HG02870 (cell line): ENCODE results near the gene SPATS2.

ENCODE experiments used
- ATAC-seq: cut with Tn5 transposase; IDR thresholded peaks from one replicate; pipeline ENCODE4 v1.9.1; 2021; ENCODE audit warnings: mild to moderate bottlenecking, moderate library complexity; ENCODE audit not compliant: unreplicated experiment

SPATS2 gene

DNA sequence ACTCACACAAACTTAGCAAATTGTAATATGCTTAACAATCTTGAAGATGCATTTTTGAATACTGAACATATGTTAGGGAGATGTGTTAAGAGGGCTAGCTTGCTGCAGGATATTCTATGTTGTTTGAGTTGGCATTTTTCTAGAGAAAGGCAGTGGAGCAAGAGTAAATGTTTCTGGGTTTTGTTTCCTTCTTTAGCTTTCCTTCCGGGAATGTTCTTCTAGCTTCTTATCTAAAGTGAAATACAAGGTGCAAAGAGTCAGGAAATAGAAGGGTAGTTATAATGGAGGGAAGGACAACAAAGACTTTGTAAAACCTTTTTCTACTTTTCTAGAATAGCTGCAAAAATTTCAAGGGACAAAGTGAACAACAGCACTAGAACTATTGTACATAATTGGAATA is 94.0 kb downstream of the SPATS2 start:
- ATAC-seq: no peak

DNA sequence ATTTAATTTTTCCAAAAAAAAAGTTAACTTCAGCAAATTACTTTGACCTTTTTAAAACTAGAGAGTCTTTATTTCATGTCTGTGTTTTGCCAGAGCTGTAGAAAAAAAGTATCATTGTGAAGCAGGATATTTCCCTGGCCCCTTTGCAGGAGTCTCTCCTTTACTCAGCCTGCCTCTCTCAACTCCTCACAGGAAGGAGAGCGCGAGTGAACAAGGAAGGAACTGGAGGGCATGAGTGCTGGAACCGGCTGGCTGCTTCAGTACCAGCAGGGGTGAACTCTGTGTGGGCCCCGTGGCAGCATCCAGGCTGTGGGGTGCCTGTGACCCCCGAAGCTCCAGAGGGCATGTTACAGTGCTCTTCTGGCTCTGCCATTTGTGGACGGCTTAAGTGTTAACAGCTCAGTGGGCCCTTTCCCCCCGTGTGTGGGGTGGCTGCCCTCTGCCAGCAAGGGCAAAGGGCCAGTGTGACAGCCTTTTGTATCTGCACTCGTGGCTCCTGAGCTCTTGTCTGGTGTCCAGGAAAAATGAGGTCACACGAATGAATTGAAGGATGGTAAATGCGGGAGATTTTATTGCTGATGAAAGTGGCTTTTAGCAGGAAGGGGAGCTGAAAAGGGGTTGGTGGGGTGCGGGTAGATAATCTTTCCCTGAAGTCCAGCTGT is 95.0 kb downstream of the SPATS2 start:
- no peak for ATAC-seq

DNA sequence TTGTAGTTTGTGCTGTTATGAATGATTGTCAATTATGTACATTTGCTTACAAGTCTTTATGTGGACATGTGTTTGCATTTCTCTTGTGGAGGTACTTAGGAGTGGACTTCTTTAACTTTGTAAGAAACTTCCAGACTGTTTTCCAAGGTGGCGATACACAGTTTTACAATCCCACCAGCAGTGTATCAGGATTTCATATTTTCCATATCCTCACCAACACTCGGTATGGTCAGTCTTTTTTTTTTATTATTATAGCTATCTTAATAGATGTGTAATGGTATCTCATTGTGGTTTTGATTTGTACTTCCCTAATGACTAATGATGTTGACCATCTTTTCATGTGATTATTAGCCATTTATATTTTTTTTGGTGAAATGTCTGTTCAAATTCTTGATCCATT is 97.9 kb downstream of the SPATS2 start:
- ATAC-seq: no peak

DNA sequence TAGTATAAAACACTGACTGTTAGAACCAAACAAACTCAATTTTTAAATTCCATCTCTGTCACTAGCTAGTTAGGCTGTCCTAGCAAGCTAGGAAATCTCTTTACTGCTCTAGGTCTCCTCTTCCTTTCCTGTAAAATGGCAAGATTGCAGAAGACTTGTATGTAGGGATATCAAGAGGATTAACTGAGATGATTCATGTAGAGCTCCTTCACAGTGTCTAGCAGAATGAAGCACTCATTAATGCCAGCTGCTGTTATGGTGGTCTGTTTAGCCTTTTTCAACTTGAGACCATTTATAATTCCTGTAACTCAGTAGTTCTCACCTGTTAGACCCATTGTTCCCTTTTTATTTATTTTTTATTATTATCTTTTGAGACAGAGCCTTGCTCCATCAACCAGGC is 103.7 kb downstream of the SPATS2 start:
- ATAC-seq: no peak

DNA sequence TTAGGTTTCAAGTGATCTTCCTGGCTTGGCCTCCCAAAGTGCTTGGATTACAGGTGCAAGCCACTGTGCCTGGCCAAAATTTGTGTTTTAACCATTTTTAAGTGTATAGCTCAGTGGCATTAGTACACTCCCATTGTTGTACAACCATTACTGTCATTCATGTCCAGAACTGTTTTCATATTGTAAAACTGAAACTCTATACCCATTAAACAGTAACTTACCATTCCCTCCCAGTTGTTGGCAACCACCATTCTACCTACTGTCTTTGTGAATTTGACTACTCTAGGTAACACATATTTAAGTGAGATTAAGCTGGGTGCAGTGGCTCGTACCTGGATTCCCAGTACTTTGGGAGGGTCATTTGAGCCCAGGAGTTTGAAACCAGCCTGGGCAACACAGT is 104.3 kb downstream of the SPATS2 start:
- no peak for ATAC-seq

DNA sequence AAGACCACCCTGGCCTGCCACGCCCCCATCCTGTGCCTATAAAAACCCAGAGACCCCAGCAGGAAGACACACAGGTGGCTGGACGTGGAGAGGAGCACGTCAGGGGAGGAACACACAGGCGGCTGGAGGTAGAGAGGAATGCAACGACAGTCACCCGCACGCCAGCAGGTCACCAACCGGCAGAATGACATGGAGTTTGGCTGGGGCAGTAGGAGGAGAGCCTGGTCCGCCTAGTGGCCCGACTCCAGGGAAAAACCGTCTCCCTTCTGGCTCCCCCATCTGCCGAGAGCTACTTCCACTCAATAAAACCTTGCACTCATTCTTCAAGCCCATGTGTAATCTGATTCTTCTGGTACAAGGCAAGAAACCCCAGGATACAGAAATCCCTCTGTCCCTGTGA is 108.8 kb downstream of the SPATS2 start:
- no peak for ATAC-seq

DNA sequence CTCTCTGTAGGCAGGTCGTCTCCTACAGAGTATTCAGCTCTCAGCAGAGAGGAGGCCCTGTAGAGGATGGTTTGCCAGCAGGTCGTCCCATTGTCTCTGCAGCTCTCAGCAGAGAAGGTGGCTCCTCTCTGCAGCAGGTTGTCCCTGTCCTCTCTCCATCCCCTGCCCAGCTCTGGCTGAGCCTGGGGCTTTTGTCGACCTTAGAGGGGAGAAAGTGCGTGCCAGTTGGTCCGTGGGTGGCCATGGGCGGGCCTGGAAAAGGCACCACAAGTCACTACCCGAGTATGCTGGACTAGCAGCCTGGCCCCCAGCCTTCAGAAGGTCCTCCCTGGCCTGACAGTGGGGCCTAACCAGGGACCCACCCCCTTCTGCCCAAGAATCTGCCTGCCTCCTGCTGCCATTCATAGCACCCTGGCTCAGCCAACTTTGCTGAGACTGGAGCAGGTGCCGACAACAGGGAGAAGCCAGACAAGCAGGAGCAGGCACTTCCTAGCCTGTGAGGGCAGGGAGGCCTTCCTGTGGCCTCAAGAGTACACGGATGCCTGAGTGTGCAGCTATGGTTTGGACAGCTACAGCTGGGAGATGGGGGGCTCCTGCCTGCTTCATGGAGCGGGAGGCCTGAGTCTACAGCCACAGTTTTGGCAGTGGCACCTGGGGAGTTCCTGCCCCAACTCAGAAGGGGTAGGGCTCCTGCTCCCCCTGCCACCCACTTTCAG is 111.8 kb downstream of the SPATS2 start:
- ATAC-seq: no peak

DNA sequence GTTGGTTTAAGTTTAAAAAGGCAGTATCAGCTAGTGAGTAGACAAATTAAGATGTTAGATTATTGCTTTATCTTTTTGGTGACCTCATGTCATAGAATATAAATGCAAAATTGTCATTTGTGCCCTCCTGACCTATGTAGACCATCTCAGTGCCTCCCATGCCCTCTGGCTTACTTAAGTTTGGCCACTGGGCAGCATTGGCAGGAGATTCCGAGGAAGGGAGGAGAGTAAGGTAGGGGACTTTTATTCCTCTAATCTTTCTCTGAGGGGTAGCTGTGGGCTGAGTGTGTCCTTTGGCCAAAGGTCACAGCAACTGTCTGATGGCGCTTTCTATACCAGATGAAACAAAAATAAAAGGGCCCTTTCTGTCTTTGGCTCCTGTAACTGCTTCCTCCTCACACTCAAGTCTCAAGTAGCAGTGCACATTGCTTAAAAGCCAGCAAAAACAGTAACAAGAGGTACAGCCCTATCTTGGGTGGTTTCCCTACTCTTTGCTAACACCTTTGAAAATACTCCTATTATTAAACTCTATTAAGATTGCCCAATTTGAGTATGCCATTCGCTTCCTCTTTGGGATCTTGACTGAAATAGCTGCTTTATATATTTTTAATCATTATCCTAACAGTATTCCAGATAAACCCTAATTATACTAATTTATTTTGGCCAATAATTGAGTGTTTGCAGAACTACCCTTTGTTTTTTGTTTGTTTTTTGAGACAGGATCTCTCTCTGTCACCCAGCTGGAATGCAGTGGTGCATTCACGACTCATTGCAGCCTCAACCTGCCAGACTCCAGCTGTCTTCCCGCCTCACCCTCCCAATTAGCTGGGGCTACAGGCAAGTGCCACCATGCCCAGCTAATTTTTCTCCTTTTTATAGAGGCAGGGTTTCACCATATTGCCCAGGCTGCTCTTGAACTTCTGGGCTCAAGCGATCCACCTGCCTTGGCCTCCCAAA is 115.1 kb downstream of the SPATS2 start:
- ATAC-seq: no peak

DNA sequence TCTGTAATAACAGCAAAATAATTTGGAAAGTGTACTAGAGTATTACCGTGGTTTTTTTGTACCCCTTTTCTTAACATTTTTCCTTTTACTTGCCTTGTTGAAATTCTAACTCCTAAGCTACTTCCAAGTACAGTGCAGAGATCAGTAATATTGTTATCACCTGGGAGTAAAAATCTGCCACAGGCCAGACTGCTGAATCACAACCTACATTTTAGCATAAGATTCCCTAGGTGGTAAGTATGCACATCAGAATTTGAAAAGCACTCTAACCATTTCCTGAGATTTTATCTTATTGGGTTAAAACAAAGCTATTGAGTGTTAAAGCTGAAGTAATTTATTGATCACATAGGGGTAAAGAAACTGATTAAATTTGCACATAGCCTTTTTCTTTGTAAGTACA is 116.4 kb downstream of the SPATS2 start:
- no peak for ATAC-seq

DNA sequence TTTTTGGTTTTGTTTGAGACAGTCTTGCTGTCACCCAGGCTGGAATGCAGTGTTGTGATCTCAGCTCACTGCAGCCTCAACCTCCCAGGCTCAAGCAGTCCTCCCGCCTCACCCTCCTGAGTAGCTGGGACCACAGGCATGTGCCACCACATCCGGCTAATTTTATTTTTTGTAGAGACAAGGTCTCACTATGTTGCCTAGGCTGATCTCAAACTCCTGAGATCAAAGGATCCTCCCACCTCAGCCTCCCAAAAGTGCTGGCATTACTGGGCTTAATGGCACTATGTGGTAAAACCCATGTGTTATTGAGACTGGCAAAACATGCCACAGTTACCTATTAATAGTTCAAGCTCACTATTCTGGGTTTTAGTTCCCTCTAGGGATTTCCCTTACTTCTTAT is 120.3 kb downstream of the SPATS2 start:
- no peak for ATAC-seq

DNA sequence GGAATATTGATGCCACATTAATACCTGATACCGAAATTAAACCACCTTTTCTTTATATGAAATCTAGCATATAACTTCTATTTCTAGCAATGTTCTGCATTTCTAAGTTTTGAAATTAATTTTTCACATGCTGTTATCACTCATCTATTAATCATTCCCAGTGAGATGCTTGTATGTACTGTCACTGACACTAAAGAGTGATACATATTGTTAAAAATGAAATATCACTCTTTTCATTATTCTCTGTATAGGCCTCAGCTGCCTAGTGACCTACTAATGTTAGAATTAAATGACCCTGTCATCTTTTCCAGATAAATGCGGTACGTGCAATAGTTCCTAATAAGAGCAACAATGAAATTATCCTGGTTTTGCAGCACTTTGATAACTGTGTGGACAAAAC is 121.9 kb downstream of the SPATS2 start:
- ATAC-seq: no peak

DNA sequence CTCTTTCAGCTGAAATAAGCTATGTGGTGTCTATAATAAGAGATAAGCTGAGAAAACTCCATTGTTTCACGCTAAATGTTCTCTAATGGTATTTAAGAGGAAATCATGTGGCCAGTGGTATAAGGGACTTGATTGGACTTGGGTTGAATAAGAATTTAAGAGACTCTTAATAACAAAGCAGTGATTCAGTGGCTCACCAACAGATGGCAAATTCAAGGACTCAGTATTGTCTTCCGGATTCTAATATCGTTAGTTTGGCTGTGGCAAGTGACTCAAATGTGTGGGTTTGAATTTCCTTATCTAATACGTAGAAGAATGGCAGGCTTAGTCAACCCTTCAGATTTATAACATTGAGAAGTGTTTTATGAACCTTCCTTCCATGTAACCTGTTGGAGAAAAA is 122.5 kb downstream of the SPATS2 start:
- ATAC-seq: no peak

DNA sequence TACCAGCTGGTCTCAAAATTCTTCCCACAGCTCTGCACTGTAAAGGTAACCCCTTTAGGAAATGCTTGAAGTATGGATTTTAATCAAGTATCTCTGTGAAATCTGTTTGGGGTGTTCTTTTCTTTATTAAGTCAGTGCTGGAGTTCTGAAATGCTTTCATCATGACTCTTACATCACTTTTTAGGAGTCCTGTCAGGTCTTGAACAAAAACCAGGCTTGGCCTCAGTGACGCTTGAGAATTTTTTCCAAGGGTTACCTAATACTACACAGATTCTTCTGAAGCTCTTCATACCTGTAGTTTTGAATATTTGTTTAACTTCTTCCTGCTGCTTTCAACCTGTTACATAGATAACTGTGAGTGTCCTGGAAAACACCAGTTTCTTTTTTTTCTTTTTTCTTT is 124.6 kb downstream of the SPATS2 start:
- ATAC-seq: no peak

DNA sequence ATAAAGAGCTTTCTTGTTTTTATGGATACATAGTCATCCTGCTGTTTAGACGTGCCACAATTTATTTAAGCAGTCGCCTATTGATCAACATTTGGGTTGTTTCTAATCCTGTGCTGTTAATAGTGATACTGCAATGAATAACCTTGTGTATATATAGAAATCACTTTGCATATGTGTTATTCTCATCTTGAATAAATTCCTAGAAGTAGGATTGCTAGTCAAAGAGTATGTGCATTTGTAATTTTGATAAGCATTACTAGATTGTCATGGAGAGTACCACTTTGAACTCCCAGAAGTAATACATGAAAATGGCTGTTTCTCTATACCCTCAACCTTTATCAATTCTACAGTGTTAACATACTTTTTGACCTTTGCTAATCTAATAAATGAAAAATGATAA is 126.6 kb downstream of the SPATS2 start:
- no peak for ATAC-seq

DNA sequence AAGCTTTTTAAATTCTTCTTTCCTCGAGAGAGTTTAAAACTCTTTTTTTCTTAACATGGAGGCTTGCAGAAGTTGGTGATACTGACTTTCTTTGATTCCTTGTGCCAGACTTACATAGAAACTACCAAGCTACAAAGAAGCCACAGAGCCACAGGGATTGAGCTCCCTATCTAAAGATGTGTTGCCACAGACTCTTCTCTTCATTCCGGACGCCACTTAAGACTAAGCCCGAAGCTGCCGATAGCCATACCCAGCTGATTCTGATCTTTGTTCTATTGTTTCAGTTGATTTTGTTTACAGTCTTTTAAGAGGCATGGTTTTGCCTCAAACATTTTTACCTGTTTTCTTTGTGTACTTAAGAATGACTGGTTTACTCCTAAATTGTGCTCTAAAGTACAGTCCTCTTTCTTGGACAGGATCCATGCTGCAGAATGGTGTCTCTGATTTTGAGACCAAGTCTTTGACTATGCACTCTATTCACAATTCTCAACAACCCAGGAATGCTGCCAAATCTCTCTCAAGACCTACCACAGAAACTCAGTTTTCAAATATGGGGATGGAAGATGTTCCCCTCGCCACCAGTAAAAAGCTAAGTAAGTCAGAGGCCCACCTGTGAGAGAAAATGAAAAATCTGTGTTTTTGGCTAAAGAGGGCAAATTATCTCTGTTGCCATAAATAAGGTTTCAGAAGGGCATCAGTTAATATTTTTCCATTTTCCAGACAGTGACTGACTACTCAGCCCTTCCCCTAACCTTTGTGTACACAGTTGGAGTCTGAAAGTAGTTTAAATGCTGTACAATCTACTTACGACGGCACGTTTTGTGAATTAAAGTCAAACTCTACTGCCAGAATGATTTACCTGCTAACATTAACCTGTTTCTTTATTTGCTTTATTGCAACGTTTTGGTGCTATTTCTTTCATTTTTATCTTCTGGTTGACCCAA is 129.4 kb downstream of the SPATS2 start:
- no peak for ATAC-seq

DNA sequence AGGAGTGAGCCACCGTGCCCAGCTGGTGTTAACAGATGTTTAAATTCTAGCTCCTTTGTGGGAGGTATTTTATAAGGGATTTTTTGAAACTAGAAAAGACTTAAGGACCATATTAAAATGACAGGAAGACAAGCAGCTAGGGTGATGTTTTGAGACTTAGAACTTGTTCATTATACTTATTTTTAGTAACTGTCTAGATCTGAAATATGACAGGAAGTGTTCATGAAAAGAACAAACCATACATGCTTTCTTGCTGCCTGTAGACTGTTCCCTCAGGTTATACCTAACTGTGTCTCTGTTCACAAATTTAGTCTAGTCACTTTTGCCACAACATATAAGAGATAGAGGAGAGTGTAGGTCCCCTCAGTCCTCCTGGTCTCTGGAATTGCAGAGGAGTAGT is 134.6 kb downstream of the SPATS2 start:
- ATAC-seq: no peak

DNA sequence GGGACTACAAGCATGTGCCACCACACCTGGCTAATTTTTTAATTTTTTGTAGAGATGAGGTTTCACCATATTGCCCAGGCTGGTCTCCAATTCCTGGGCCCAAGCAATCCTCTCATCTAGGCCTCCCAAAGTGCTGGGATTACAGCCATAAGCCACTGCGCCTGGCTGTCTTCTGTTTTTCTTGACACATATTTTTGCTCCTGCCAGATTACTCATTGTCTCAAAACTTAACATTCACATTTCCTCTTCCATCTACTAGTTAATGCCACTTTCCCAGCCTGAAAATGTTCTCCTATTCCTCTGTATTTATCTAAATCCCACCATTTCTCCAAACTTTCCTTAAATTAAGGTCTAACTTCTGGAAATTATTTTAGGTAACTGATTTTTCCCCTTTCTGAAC is 135.3 kb downstream of the SPATS2 start:
- ATAC-seq: no peak

DNA sequence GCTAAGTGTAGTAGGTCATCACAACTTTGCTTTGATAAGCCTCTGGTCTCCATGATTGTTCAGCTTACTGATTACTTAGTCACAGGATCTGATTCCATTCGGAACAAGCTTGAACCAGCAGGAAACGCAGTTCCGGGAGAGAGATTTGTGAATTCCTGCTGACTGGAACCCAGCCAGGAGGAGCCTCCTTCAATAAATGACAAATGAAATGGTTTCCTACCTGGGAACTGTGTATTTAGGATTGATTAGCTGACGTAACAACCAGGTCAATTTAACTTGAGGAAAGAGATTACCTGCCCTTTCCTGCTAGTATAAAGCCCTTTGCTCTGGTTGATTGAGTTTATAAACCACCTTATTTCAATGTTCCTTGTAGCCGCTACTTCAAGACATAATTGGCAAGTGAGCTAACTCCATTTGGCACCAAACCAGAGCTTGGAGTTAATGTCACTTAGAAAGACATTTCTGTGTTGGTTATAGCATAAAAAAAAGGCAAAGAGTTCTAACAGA is 136.5 kb downstream of the SPATS2 start:
- ATAC-seq: no peak

DNA sequence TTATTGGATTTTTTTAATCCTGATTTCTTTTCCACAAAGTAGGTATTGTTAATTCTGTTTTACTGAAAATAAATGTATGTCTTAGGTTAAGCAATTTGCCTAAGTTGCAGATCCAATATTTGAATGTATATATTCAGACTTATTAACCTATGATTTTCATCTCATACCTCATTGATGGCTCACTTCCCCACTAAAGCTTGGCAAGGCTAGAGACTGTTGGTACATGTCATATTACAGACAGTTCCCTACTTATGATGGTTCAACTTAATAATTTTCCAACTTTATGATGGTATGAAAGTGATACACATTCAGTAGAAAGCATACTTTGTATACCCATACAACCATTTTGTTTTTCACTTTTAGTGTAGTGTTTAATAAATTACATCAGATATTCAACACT is 138.4 kb downstream of the SPATS2 start:
- ATAC-seq: no peak

DNA sequence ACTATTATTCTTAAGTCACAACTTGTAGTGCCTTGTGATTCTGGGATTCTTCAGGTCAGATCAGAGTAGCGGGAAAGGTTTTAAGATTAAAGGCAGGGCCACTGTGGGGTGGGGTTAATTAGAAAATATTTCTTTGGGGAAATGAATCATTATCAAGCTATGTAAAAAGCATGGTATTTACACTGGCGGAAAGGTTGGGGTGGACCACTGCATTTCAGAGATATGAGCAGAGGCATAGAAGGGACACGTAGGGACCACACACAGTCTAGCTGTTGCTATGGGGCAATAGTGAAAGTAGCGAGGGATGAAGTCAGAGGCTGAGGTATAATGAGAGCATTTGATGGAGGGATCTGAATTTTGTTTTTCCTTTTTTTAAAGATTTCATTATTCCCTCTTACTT is 139.9 kb downstream of the SPATS2 start:
- no peak for ATAC-seq
